Vagina (tissue), 2 donors: ENCODE data around the gene INPP5A.

Experiments
- CTCF ChIP-seq, 3 experiments: fragments of 450-650 bp in 2 of 3; fragments of 200-600 bp in 1 of 3; sonication (generic) in 1 of 3; IDR thresholded peaks; one replicate each; pipeline ENCODE4 v1.5.1; 2017 to 2019; ENCODE audit warnings: antibody characterized with exemption in 3 of 3, mild to moderate bottlenecking in 2 of 3, moderate library complexity in 2 of 3
- POLR2AphosphoS5 ChIP-seq, 2 donors: sonication (generic); formaldehyde crosslinking; IDR thresholded peaks; one replicate each; pipeline ENCODE4 v1.9.0; 2017; ENCODE audit warnings: antibody characterized with exemption in 2 of 2, mild to moderate bottlenecking in 2 of 2, low read depth in 1 of 2; ENCODE audit not compliant: insufficient read depth in 1 of 2

GRCh38 chr10:132669208-132669861, 131.7 kb downstream of the INPP5A start:
- TF ChIP-seq POLR2AphosphoS5 (IDR thresholded peaks at IDR 0.05; ENCODE audit: insufficient read depth in 1 of 2, low read depth in 1 of 2) (no peak), CTCF (IDR thresholded peaks at IDR 0.05) (no peak)
